OCI-LY3 (cell line): ENCODE results near the gene DROSHA.
"Not testable (repeated sequence)": the region's sequence is repeated elsewhere in the genome, so short reads cannot be mapped to it uniquely, and the experiment has no call there.

Source experiments
- H2AFZ ChIP-seq: fragments of 200-600, 300-600 bp; shearing (Covaris generic); 2 replicates; pipeline ENCODE4 v1.6.0; 2014; ENCODE audit warnings: antibody characterized with exemption, low read depth, low read length
- H3K27ac ChIP-seq: fragments of 200-600, 300-600 bp; sonication (generic); 2 replicates; pipeline ENCODE4 v1.5.1; 2014; ENCODE audit warnings: mild to moderate bottlenecking, low read length, moderate library complexity, mixed read lengths
- H3K27me3 ChIP-seq: fragments of 200-600, 300-600 bp; sonication (generic); 2 replicates; pipeline ENCODE4 v1.6.1; 2014; ENCODE audit warnings: low read depth, low read length, mixed read lengths
- H3K36me3 ChIP-seq: fragments of 200-600, 300-600 bp; sonication (generic); replicated peaks from 2 replicates; pipeline ENCODE3; 2014; ENCODE audit warnings: low read depth, low read length, mixed read lengths
- H3K4me1 ChIP-seq: fragments of 300-600, 200-600 bp; sonication (generic); 2 replicates; pipeline ENCODE4 v1.6.1; 2014; ENCODE audit warnings: low read length, mixed read lengths
- H3K4me2 ChIP-seq: fragments of 200-600, 300-600 bp; sonication (generic); 2 replicates; pipeline ENCODE4 v1.6.1; 2014; ENCODE audit warnings: low read length, mixed read lengths
- H3K4me3 ChIP-seq: fragments of 300-600, 200-600 bp; sonication (generic); 2 replicates; pipeline ENCODE4 v1.5.1; 2014; ENCODE audit warnings: antibody characterized with exemption, mild to moderate bottlenecking, low read length, moderate library complexity
- H3K79me2 ChIP-seq: fragments of 300-600, 200-600 bp; shearing (Covaris generic); 2 replicates; pipeline ENCODE4 v1.6.1; 2014; ENCODE audit warnings: mild to moderate bottlenecking, low read length, mixed read lengths
- H3K9ac ChIP-seq: fragments of 300-600, 200-600 bp; shearing (Covaris generic); 2 replicates; pipeline ENCODE4 v1.6.0; 2014; ENCODE audit warnings: mild to moderate bottlenecking, low read length, moderate library complexity
- H3K9me3 ChIP-seq: fragments of 200-600, 300-600 bp; shearing (Covaris generic); 2 replicates; pipeline ENCODE4 v1.6.1; 2014; ENCODE audit warnings: low read length, mixed read lengths; ENCODE audit not compliant: insufficient read depth
- H4K20me1 ChIP-seq: fragments of 200-600, 300-600 bp; sonication (generic); 2 replicates; pipeline ENCODE4 v1.6.1; 2016; ENCODE audit warnings: low read length, mixed read lengths; ENCODE audit not compliant: insufficient read depth
- CTCF ChIP-seq: fragments of 200-600, 300-600 bp; sonication (generic); IDR thresholded peaks from 2 replicates; pipeline ENCODE4 v1.5.1; 2014; ENCODE audit warnings: antibody characterized with exemption, low read length, low read depth
- EZH2phosphoT487 ChIP-seq: fragments of 200-600 bp; shearing (Covaris generic); IDR thresholded peaks from 2 replicates; pipeline ENCODE4 v1.6.1; 2018; ENCODE audit warnings: antibody characterized with exemption, mixed run types, low read depth

DROSHA gene

GRCh38 chr5:31554552-31554951 is 22.7 kb upstream of the DROSHA start:
- no peak for TF ChIP-seq CTCF
- no peak for TF ChIP-seq EZH2phosphoT487
- no peaks in the 10 kb centered on the region for H3K9me3 ChIP-seq
- H3K27ac ChIP-seq: no peak overlapping the region
- H3K27me3 ChIP-seq: no peaks in the 10 kb centered on the region
- no peaks in the 10 kb centered on the region for H3K79me2 ChIP-seq
- no peaks in the 10 kb centered on the region for H3K4me1 ChIP-seq
- H4K20me1 ChIP-seq: no peaks in the 10 kb centered on the region
- H2AFZ ChIP-seq: no peak overlapping the region
- no peak overlapping the region for H3K4me3 ChIP-seq
- peaks cover 7% of the 10 kb centered on the region for H3K36me3 ChIP-seq
- no peak overlapping the region for H3K4me2 ChIP-seq
- no peak overlapping the region for H3K9ac ChIP-seq

DNA sequence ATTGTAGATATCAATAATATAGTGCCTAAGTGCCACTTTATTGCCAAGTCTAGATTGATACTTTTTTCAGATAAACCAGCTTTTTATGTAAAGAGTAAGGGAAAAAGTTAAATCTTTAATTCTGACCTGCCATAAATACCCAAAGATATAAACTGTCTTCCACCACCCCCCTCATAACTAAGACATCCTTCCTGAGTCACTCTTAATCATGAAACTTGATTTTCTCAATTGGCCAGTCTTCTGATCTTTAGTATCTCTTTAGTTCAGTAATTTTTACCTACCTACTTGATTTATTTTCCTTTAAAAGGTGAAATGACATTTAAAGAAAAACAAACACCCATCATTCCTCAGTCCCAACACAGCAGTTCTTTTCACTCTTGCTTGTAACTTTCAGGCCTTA is 22.0 kb upstream of the DROSHA start:
- Histone ChIP-seq H3K27ac (no peak overlapping the region), H2AFZ (no peak overlapping the region), H3K9me3 (no peaks in the 10 kb centered on the region), H3K9ac (no peak overlapping the region), H3K27me3 (no peaks in the 10 kb centered on the region), H3K4me1 (no peaks in the 10 kb centered on the region), H3K79me2 (no peaks in the 10 kb centered on the region), H3K4me2 (no peak overlapping the region), H4K20me1 (no peaks in the 10 kb centered on the region), H3K4me3 (no peak overlapping the region), H3K36me3 (peaks cover 7% of the 10 kb centered on the region)
- TF ChIP-seq CTCF (no peak), EZH2phosphoT487 (no peak)

- Histone ChIP-seq H3K4me2 (no peak overlapping the region), H3K27me3 (no peaks in the 10 kb centered on the region), H3K79me2 (no peaks in the 10 kb centered on the region), H3K9ac (no peak overlapping the region), H3K4me3 (no peak overlapping the region), H3K36me3 (peaks cover 7% of the 10 kb centered on the region), H3K9me3 (no peaks in the 10 kb centered on the region), H3K4me1 (no peaks in the 10 kb centered on the region), H4K20me1 (no peaks in the 10 kb centered on the region), H2AFZ (no peak overlapping the region), H3K27ac (no peak overlapping the region)
- TF ChIP-seq EZH2phosphoT487: no peak
- TF ChIP-seq CTCF: no peak
Measured at GRCh38 chr5:31551878-31552277, 20.0 kb upstream of the DROSHA start.

DNA sequence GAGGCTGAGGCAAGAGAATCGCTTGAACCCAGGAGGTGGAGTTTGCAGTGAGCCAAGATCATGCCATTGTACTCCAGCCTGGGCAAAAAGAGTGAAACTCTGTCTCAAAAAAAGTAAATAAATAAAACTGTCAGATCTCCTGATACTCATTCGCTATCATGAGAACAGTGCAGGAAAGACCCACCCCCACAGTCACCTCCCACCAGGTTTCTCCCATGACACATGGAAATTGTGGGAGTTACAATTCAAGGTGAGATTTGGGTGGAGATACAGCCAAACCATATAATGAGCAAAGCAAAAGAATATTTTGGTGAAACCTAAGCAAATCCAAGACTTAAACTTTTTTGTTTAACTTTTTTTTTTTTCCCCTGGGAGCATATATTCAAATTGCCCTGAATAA is 17.2 kb upstream of the DROSHA start:
- not testable (repeated sequence) for H3K9ac ChIP-seq, H2AFZ ChIP-seq, H3K27ac ChIP-seq, H3K4me3 ChIP-seq, H3K4me2 ChIP-seq, H3K9me3 ChIP-seq, H3K4me1 ChIP-seq, H3K79me2 ChIP-seq, H3K27me3 ChIP-seq, H4K20me1 ChIP-seq
- H3K36me3 ChIP-seq: peaks cover 13% of the 10 kb centered on the region

GRCh38 chr5:31537851-31538250 is 6.0 kb upstream of the DROSHA start:
- TF ChIP-seq CTCF: no peak
- TF ChIP-seq EZH2phosphoT487: no peak
- Histone ChIP-seq H3K4me1 (peaks cover 5% of the 10 kb centered on the region), H3K4me2 (no peak overlapping the region), H3K79me2 (peaks cover 10% of the 10 kb centered on the region), H3K27me3 (no peaks in the 10 kb centered on the region), H3K9me3 (no peaks in the 10 kb centered on the region), H3K9ac (no peak overlapping the region), H4K20me1 (no peaks in the 10 kb centered on the region), H3K27ac (no peak overlapping the region), H2AFZ (no peak overlapping the region), H3K4me3 (no peak overlapping the region), H3K36me3 (peaks cover 8% of the 10 kb centered on the region)
